PC-9 (cell line): ENCODE measurements around the gene PRSS50.

Source experiments
- CTCF ChIP-seq: fragments of 200-600 bp; sonication (generic); conservative IDR thresholded peaks from 2 replicates; pipeline ENCODE4 v1.6.1; 2017; ENCODE audit warnings: mixed run types, antibody characterized with exemption, mild to moderate bottlenecking, moderate library complexity
- EZH2 ChIP-seq: fragments of 200-600 bp; sonication (generic); IDR thresholded peaks from 2 replicates; pipeline ENCODE4 v1.8.0; 2017; ENCODE audit warnings: antibody characterized with exemption, low read depth

- TF ChIP-seq EZH2 = no peak
- TF ChIP-seq CTCF = no peak
These were observed 48.3 kb downstream of the PRSS50 start for GRCh38 chr3:46669191-46669999.
